ENCODE data around the gene OPA1. TPM values are rescaled to one million over a fixed set of nuclear protein-coding genes. Genes with fewer than 3 reads are reported as not detected.
A peak's percentile ranks its signal among the peaks of the same experiment; 100 is the strongest.

OPA1 gene, protein sequence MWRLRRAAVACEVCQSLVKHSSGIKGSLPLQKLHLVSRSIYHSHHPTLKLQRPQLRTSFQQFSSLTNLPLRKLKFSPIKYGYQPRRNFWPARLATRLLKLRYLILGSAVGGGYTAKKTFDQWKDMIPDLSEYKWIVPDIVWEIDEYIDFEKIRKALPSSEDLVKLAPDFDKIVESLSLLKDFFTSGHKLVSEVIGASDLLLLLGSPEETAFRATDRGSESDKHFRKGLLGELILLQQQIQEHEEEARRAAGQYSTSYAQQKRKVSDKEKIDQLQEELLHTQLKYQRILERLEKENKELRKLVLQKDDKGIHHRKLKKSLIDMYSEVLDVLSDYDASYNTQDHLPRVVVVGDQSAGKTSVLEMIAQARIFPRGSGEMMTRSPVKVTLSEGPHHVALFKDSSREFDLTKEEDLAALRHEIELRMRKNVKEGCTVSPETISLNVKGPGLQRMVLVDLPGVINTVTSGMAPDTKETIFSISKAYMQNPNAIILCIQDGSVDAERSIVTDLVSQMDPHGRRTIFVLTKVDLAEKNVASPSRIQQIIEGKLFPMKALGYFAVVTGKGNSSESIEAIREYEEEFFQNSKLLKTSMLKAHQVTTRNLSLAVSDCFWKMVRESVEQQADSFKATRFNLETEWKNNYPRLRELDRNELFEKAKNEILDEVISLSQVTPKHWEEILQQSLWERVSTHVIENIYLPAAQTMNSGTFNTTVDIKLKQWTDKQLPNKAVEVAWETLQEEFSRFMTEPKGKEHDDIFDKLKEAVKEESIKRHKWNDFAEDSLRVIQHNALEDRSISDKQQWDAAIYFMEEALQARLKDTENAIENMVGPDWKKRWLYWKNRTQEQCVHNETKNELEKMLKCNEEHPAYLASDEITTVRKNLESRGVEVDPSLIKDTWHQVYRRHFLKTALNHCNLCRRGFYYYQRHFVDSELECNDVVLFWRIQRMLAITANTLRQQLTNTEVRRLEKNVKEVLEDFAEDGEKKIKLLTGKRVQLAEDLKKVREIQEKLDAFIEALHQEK
- total RNA-seq (2016; rRNA removed; fragmentation: Illumina TruSeq; extraction: Trizol), result 78.5 and 126 TPM in 2 replicates
- total RNA-seq (2016; cell fraction: cytosol; rRNA removed; fragmentation: Illumina TruSeq; extraction: Trizol; ENCODE audit: low read depth), result 9.3 and 9.5 TPM in 2 replicates
- total RNA-seq (2016; cell fraction: insoluble cytoplasmic fraction; rRNA removed; fragmentation: Illumina TruSeq; extraction: Trizol), result 86.2 and 135 TPM in 2 replicates
- 25.3 and 28.9 TPM in 2 replicates for total RNA-seq (2016; cell fraction: membrane; rRNA removed; fragmentation: Illumina TruSeq; extraction: Trizol)
- 82.4 and 87.3 TPM in 2 replicates for total RNA-seq (2016; cell fraction: nucleus; rRNA removed; fragmentation: Illumina TruSeq; extraction: Trizol)
- 17.2 and 26.7 TPM in 2 replicates for polyA plus RNA-seq (2011; rRNA removed)
- polyA plus RNA-seq (2011; cell fraction: cytosol; rRNA removed), result 9.0 and 12.6 TPM in 2 replicates
- polyA plus RNA-seq (2011; cell fraction: nucleus; rRNA removed), result 15.9 and 23.5 TPM in 2 replicates
- 21.7 and 36.9 TPM in 2 replicates for polyA plus RNA-seq (2012)
- polyA plus RNA-seq (2016; cell fraction: cytosol; fragmentation: Illumina TruSeq; extraction: Trizol; ENCODE audit: low read depth), result 3.8 and 5.4 TPM in 2 replicates
- 72.5 and 74.2 TPM in 2 replicates for polyA plus RNA-seq (2016; cell fraction: insoluble cytoplasmic fraction; fragmentation: Illumina TruSeq; extraction: Trizol; ENCODE audit: low read depth)
- 9.9 and 10.3 TPM in 2 replicates for polyA plus RNA-seq (2016; cell fraction: membrane; fragmentation: Illumina TruSeq; extraction: Trizol; ENCODE audit: low read depth)
- polyA plus RNA-seq (2016; cell fraction: nucleus; fragmentation: Illumina TruSeq; extraction: Trizol; ENCODE audit: insufficient read depth, low read depth), result 56.4 and 65.4 TPM in 2 replicates
- polyA minus RNA-seq (2011; rRNA and poly(A)+ RNA removed; ENCODE audit: low replicate concordance), result 72.8 and 125 TPM in 2 replicates
- 48.7 and 54.7 TPM in 2 replicates for polyA minus RNA-seq (2011; cell fraction: cytosol; rRNA and poly(A)+ RNA removed)
- polyA minus RNA-seq (2011; cell fraction: nucleus; rRNA and poly(A)+ RNA removed), result 104 and 132 TPM in 2 replicates
- Bru-seq, nascent RNA, result percentile 86 among the genes with signal in this experiment
- percentile 82 among the genes with signal in this experiment for BruChase-seq, experiment 1, labeled RNA remaining after a 6-hour chase
- BruChase-seq, experiment 2, labeled RNA remaining after a 2-hour chase, result percentile 82 among the genes with signal in this experiment
- long read RNA-seq, experiment 1, full-length matches to known transcripts, result 5 of 17 reads
- long read RNA-seq, experiment 1, partial matches to known transcripts, result 6 of 17 reads
- long read RNA-seq, experiment 1, other reads (novel, unspliced or antisense), result 6 of 17 reads
- long read RNA-seq, experiment 2, full-length matches to known transcripts, result 10 of 48 reads
- long read RNA-seq, experiment 2, partial matches to known transcripts, result 8 of 48 reads
- long read RNA-seq, experiment 2, other reads (novel, unspliced or antisense), result 30 of 48 reads

DNA sequence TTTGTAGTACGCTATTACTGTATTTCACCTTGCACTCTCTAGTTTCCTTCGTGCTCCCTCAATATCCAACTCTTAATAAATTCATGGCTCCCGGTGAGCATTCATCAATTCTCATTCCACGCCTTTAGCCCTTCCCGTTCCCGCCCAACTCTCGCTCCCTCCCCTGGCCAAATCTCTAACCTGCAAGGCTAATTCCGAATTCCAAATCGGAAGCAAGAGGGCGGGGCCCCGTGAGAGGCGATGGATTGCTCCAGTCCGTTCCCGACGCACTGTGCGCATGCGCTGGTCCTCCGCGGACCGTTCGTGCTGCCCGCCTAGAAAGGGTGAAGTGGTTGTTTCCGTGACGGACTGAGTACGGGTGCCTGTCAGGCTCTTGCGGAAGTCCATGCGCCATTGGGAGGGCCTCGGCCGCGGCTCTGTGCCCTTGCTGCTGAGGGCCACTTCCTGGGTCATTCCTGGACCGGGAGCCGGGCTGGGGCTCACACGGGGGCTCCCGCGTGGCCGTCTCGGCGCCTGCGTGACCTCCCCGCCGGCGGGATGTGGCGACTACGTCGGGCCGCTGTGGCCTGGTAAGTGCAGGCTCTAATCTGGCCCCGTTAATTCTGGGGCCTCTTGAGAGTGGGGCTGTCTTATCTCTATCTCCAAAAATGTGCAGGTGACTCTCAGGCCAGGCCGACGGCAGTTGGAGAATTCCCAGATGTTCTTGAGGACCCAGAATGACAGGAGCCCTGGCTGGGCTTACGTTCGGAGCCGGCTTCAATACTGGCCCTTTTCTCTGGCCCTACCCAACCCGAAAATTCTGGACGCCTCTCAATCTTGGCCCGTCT, at the start of gene OPA1:
TSS of gene OPA1 (plus strand) at position 368 of the 827 bp plus-strand sequence. CDS start at position 538, 170 bp downstream.
- Histone ChIP-seq H3K27ac (ENCODE audit: extremely low read length, insufficient read depth, low read length) (peak within 1 kb of the TSS; percentile 86), H3K4me2 (ENCODE audit: low read depth, low read length) (peak within 1 kb of the TSS; percentile 86), H3K4me3 (replicated peaks in 1 of 3; ENCODE audit: insufficient read depth in 1 of 3, low read depth in 2 of 3, low read length in 3 of 3) (peak within 1 kb of the TSS; percentile 62 to 94 (median 92)), H3K36me3 (replicated peaks in 1 of 2; ENCODE audit: control insufficient read depth in 1 of 2, insufficient read depth in 2 of 2, low read length in 2 of 2) (peaks cover 0 to 17% of the 10 kb centered on the region in 2 experiments; a peak in 2 of 5 replicates), H3K27me3 (ENCODE audit: control insufficient read depth in 1 of 2, insufficient read depth in 2 of 2, low read length in 2 of 2) (peaks cover 0 to 5% of the 10 kb centered on the region in 2 experiments; a peak in 1 of 5 replicates), H3K4me1 (ENCODE audit: insufficient read depth, low read length) (peaks cover 39% of the 10 kb centered on the region), H2AFZ (ENCODE audit: low read length) (peak within 1 kb of the TSS; percentile 98), H3K79me2 (ENCODE audit: insufficient read depth, low read length) (peaks cover 40% of the 10 kb centered on the region), H3K9ac (ENCODE audit: insufficient read depth, low read depth, low read length) (peak within 1 kb of the TSS; percentile 95), H3K9me3 (ENCODE audit: low read length) (no peaks in the 10 kb centered on the region), H4K20me1 (ENCODE audit: insufficient read depth, low read length) (0 out of 2 replicates have a peak, but pooled peaks cover 5% of the 10 kb centered on the region)
- CTCF ChIA-PET (ENCODE audit: low intra/inter-chr PET ratio, low total read pairs), result no interaction called here
- peak; percentile 91 for FAIRE-seq
- peak; percentile 98 for DNase-seq (ENCODE audit: low spot score)
- TSS peak; percentile 85 for BruUV-seq (replicated peaks)
- 10% methylated on average over 24 of the region's 55 CpGs for WGBS (ENCODE audit: low lambda C conversion rate)
- ATAC-seq, result peak; percentile 99
- POLR2A ChIA-PET, result no interaction called here
- in situ Hi-C loops (cut with HindIII; ENCODE audit: extremely low pct_ligation_motif_present, low pct_unique_long_range_greater_than_20kb), result loop anchor here (25.0 kb wide), 1 partner anchor 681 kb away; the partner anchor contains the start of gene MB21D2
- intact Hi-C loops (cut with micrococcal nuclease; ENCODE audit: unreplicated experiment), result loop anchor here (1.0 to 10.0 kb wide), 3 partner anchors 13 to 698 kb away; partner anchors contain the start of gene HES1
- TF ChIP-seq ELF4 (CRISPR knock-in tag; IDR thresholded peaks at IDR 0.05; ENCODE audit: borderline replicate concordance) (no peak; the same call in 1 of the 2 replicates), NFE2L1 (CRISPR knock-in tag; IDR thresholded peaks at IDR 0.05; ENCODE audit: borderline replicate concordance) (no peak), EED (CRISPR knock-in tag; IDR thresholded peaks at IDR 0.05) (peak; percentile 73; the same call in 1 of the 2 replicates), SP1 (IDR thresholded peaks at IDR 0.05) (no peak), SP1 (CRISPR knock-in tag; IDR thresholded peaks at IDR 0.05) (peak; percentile 94), CHD4 (IDR thresholded peaks at IDR 0.05; ENCODE audit: borderline replicate concordance, low read length) (no peak), SALL2 (CRISPR knock-in tag; IDR thresholded peaks at IDR 0.05) (peak; percentile 99), TEAD2 (CRISPR knock-in tag; IDR thresholded peaks at IDR 0.05) (no peak), KDM5A (IDR thresholded peaks at IDR 0.05; ENCODE audit: borderline replicate concordance, low read length) (peak; percentile 90), ZNF569 (CRISPR knock-in tag; IDR thresholded peaks at IDR 0.05; ENCODE audit: borderline replicate concordance) (no peak)
- TF ChIP-seq, protein P1, sequence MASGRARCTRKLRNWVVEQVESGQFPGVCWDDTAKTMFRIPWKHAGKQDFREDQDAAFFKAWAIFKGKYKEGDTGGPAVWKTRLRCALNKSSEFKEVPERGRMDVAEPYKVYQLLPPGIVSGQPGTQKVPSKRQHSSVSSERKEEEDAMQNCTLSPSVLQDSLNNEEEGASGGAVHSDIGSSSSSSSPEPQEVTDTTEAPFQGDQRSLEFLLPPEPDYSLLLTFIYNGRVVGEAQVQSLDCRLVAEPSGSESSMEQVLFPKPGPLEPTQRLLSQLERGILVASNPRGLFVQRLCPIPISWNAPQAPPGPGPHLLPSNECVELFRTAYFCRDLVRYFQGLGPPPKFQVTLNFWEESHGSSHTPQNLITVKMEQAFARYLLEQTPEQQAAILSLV (CRISPR knock-in tag; IDR thresholded peaks at IDR 0.05; ENCODE audit: borderline replicate concordance), result peak; percentile 96
- TF ChIP-seq, protein P2, sequence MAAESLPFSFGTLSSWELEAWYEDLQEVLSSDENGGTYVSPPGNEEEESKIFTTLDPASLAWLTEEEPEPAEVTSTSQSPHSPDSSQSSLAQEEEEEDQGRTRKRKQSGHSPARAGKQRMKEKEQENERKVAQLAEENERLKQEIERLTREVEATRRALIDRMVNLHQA (CRISPR knock-in tag; IDR thresholded peaks at IDR 0.05), result no peak; the same call in 1 of the 2 replicates
